NOMO-1 treated with dmso at 0.1 percent for 144 hours (cell line): ENCODE data around the gene TMEM109.
"Not testable (repeated sequence)": the region's sequence is repeated elsewhere in the genome, so short reads cannot be mapped to it uniquely, and the experiment has no call there.

Experiments used
- DNase-seq: peaks from one replicate; lab custom pipeline; 2025; ENCODE audit not compliant: unreplicated experiment; lab: John Stamatoyannopoulos, UW

TMEM109 gene

DNA sequence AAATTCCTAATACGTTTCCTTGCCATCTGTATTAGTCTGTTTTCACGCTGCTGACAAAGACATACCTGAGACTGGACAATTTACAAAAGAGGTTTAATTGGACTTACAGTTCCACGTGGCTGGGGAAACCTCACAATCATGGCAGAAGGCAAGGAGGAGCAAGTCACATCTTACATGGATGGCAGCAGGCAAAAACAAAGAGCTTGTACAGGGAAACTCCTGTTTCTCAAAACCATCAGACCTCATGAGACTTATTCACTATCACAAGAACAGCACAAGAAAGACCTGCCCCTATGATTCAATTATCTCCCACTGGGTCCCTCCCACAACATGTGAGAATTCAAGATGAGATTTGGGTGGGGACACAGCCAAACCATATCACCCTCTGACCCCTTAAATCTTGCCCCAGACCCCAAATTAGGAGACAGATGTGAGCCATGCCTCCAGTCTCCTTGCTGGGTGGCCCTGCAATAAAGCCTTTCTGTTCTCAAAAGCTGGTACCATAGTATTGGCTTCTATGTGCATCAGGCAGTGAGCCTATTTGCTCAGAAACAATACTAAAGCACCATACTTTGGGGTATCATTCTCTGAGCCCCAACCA lies 4.2 kb upstream of the TMEM109 start:
- not testable (repeated sequence) for DNase-seq

DNA sequence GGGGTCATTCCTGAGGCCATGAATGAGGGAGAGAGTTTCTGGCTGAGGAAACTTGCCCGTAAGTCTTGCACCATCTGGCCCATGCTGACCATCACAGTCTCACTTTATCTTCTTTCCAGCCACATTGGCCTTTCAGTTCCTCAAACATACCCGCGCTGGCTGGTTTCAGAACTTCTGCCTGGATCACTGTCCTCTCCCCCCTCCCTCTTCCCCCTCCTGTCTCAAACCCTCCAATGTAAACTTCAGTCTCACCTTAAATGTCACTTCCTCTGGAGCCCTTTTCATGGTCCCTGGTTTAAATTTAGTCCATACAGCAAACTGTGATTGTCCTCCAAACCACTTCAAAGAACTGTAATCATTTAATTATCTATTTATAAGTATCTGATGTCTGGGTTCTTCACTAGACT lies 3.7 kb upstream of the TMEM109 start:
- DNase-seq, result peak; percentile 73

DNA sequence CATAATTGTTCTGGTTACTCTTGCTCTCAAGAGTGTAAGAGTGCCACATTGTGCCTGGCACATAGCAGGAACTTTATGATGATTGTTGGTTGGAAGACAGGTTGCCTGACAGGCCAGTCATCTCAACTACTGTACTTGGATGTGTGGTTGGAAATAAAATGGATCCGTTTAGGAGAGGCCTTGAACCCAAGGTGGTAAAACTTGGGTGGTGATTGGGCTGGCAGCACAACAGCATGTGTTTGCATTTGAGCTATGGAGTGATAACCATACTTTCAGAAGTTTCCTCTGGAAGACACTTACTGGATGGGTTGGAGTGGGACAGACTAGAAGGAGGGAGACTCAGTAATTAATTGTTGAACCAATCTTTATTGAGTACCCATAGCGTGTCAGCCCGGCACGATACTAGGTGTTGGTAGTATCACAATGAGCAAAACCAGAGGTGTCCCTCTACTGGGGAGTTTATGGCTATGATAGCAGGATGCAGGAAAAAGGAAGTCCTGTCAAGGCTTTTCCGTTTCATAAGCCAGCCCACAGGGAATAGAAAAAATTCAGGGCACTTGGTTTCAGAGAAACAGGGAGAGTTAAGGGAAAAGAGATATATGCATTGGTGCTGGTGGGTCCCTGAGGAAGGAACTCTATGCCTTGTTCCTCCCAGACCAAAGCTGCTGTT lies 3.1 kb upstream of the TMEM109 start:
- DNase-seq, result no peak

DNA sequence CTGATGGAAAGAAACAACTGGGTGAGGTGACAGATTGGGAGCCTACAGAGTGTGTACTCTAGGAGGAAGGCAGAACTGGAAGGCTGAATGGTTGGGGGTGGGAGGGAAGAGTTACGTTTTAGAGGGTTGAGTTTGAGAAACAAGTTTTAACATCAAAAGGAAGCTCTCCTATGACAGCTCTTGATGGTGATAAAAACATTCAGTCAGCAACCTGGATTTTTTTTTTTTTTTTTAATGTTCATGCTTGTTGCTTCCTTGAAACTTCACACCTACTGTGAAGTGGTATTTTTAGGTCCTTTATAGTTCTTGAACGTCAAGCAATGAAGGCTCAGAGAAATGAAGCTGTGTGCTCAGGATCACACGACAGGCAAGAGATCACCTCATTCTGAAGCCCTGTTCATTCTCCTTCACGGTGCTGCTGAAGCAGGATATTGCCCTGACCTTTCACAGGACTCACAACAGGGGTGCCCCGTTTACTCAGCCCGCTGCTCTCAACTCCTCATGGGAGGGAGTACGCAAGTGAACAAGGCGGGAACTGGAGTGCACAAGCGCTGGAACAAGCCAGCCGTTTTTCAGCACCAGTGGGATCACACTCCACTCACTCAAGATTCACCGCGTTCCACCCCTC lies 1.6 kb upstream of the TMEM109 start:
- no peak for DNase-seq

DNA sequence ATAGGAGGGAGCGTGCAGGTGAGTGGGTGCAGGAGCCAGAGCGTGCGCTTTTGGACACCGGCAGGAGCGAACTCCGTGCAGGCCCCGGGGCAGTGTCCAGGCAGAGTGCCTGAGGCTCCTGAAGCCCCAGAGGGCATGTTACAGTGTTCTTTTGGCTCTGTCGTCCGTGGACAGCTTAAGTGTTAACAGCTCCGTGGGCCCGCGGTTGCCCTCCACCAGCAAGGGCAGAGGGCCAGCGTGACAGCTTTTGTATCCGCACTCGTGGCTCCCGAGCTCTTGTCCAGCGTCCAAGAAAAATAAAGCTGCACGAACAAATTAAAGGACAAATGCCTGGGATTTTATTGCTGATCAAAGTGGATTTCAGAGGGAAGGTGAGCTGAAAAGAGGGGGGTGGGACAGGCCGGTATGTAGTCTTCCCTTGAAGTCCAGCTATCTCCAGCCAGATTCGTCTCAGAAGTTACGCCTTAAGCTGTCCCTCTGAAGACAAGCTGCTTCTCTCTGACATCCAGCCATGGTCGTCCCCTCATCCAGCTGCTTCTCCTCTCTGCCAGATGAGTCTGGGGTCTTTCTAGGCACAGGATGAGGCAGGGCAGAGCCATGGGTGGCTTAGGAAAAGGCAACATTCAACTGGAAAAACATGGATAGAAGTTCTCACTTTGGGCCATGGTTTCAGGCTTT lies 968 bp upstream of the TMEM109 start:
- no peak for DNase-seq

DNA sequence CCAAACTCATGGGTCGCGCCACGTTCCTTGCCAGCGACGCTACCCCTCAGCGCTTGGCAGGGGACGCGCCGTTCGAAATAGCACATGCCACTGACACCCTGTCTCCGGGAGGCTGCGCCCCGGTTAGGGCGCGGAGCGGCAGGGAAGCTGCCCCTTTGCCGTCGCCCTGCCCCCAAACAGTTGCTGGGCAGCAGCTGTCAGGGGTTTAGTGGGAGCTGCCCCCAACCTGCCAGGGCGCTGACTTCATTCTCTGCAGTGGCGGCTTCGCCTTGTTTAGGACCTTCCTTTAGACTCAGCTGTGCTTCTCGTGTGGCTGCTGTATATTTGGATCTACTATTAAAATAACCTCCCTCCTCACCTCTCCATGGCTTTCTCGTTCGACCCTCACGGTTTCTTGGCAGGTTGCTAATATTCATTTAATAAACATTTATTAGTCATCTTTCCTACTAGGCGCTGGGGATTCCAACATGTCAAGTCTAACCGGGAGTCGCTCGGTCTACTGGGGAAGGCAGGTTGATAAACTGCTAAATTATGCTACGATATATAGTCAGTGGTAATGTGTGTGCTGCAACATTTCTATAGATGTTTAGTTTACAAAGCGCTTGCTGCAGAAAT lies 782 bp downstream of the TMEM109 start:
- DNase-seq, result no peak

DNA sequence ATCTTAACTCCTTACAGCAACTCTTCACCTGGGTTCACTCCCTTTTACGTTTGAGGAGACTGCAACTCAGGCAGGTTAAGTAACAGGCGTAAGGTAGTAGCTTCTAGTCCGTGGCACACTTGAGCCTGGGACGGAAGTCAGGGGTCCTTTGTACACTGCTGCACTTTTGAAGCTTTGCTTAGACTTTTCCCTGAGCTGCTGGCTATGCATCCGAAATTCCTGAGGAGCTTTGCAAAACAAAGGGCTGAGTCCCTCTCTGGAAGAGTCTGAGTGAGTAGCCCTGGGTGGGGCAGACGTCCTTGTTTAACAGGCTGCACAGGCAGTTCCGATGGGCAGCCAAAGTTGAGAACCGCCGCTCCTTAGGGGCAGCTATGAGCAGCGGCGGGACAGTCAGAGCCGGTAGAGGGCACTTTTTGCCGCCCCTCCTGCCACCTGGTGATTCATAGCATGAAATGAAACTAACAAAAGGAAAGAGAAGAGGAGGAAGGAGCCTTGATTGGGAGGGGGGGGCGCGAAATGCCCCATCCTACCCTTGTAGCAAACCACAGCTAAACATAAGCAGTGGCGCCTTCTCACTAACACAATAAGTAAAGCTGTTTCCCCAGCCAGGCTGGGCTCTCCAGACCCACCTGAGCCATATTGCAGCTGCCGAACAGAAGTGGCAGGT lies 1.4 kb downstream of the TMEM109 start:
- peak; percentile 77 for DNase-seq

DNA sequence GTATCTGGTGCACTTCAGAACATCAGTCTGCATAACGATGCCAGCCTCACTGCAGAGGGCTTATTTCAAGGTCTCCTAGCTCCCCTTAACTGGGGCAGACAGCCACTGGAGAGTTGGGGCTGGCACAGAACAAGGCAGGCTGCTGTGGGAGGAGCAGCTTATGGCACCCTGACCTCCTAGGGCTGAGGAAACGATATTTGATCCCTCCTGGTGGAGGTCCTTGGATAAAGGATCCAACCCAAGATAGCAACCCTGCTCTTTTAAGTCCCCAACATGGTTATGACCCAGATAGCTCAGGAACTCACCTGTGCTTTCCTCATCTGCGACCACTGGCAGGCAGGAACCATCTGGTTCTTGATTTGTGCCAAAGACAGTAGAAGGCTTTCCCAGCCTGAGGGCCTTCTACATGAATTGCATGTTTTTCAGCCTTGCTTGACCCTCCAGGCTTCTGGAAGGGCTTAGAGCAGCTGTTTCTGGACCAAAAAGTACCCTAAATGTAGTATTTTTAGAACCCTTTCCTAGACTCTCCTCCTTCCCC lies 2.8 kb downstream of the TMEM109 start:
- DNase-seq, result no peak

DNA sequence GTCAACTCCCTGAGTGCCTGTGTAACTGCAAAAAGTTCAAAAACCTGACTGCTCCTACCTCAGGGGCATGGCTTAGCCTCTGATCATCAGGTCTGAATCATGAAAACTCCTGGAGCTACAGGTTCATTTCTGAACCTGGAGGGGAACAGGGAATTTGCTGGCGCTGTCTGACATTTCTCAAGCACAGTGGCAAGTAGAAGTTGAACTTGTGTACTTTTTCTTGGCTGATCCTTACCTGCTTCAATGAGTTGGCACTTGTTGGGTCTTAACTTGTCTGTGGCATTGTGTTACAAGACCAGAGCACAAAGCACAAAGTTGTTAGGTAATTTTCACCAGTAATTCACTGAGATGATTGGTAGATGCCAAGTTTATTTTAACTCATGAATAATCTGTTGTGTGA lies 3.3 kb downstream of the TMEM109 start:
- no peak for DNase-seq

DNA sequence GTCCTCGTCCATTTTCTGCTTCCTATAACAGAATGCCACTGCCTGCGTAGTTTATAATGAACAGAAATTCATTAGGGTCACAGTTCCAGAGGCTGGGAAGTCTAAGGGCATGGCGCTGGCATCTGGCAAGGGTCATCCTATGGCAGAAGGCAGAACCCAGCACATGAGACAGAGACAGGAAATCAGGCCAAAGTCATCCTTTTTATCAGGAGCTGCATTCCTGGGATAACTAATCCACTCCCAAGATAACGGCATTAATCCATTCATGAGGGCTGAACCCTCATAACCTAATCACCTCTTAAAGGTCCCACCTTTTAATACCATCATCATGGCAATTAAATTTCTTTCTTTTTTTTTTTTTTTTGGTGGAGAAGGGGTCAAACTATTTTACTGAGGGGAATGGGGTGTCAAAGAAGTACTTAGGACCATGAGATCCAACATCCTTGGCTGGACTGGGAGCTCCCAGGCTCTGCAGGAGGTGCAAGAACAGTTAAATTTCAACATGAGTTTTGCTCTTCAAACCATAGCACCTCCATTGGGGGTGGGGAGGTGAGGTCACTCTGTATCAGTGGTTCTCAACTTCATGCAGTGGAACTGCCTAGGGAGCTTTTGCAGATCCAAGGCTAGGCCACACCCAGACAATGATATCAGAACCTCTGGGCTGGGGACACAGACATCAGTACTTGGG lies 4.4 kb downstream of the TMEM109 start:
- no peak for DNase-seq

DNA sequence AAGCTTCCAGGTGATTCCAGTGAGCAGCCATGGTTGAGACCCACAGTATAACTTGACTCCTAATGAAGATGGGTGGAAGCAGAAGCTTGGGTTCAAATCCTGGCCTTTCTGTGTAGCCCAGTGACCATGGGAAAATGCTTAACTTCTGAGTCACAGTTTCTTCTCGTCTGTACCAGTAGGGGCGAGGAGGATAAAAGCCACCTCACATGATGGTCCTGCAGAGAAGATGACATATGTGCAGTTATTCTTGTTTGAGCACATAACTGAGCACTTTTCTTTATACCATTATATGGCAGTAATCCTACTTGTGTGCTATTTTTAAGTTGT lies 4.9 kb downstream of the TMEM109 start:
- no peak for DNase-seq

DNA sequence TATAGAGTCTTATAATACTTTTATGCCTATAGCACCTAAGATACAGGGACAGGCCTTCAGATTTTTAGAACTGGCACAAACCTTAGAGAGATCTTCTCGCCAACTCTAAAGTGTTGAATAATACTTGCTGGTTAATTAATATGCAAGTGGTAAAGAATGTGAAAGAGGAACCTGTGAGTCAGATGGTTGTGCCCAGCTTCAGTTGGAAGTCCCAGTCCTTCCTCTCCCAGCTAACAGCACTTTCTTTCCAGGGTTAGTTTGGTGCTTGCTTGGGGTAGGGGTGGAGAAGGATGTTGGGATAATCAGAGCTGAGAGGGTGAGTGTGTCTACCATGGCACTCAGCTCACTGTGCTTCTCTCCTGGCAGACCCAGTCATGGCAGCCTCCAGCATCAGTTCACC lies 5.4 kb downstream of the TMEM109 start:
- peak; percentile 31 for DNase-seq

DNA sequence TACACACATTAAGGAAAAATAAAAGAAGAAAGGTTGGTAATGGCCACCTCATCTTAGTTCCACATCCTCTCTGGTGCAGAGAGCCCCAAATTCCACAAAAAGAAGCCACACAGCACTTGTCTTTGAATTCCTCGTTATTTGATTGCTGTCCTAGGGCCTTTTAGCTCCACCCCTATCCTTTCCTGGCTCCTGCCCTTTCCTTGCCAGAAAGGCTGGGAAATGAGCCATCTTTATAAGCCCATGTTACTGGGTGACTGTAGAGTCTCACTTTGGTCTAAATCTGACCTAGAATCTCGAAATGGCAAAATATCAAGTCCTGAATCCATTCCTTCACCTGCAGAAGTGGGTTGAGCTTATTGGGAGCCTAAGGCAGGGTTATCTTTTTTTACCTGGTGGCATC lies 6.0 kb downstream of the TMEM109 start:
- DNase-seq, result no peak

DNA sequence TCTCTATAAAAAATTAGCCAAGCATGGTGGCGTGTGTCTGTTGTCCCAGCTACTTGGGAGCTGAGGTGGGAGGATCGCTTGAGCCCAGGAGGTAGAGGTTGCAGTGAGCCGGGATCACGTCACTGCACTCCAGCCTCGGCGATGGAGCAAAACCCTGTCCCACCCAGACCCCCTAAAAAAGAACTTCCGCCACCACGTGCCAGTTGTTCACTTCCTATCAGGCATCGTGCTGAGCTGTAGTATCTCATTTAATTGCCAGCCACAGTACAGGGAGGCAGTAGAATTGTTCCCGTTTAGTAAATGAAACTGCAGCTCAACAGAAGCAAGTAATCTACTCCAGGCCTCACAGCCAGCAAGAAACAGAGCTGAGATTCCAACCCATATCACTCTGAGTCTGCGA lies 7.3 kb downstream of the TMEM109 start:
- DNase-seq, result no peak

DNA sequence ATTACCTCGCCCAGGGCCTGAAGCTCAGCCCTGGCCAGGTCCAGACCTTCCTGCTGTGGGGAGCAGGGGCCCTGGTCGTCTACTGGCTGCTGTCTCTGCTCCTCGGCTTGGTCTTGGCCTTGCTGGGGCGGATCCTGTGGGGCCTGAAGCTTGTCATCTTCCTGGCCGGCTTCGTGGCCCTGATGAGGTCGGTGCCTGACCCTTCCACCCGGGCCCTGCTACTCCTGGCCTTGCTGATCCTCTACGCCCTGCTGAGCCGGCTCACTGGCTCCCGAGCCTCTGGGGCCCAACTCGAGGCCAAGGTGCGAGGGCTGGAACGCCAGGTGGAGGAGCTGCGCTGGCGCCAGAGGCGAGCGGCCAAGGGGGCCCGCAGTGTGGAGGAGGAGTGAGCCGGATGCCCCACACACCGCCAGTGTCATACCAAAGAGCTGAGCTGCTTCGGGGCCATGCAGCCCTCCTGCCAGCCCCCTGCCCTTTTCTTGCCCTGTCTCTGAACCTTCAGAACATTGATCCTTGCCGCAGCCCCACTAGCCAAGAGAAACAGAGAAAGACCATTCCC lies 7.9 kb downstream of the TMEM109 start:
- DNase-seq, result no peak

DNA sequence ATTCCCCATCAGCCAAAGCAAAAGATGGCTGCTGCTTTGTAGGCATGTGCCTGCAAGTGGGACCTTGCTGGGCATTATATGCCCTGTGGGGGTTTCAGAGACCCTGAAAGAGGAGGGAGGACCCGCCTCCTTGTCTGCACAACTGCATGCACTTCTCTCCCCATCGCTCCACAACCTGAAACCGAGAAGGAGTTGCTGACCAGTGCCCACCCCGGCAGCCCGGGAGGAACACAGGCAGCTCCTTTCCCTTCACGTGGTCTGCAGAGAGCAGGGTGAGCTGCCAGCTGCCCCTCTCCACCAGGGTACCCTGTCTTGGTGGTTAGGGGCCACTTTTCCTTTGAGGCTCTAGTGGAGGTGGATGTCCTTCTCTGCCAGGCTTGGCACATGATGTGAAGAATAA lies 8.9 kb downstream of the TMEM109 start:
- no peak for DNase-seq

DNA sequence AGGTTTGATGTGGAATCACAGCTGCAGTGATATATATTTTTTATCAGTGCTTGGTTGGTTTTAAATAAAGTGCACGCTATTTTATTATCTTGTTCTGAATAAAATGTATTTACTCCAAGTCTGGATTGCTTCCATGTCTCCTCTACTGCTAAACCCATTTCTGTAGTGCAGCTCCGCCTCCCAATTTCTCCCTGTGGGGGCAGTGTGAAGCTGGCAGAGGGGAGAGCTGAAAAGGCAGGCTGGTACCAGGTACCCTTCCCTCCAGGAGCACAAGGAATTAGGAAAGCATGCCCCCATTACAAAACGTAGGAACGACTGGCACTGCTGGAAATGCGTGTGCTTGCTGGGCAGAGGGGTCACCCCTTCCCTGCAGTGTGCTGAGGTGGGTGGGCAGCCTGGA lies 9.4 kb downstream of the TMEM109 start:
- DNase-seq, result no peak

DNA sequence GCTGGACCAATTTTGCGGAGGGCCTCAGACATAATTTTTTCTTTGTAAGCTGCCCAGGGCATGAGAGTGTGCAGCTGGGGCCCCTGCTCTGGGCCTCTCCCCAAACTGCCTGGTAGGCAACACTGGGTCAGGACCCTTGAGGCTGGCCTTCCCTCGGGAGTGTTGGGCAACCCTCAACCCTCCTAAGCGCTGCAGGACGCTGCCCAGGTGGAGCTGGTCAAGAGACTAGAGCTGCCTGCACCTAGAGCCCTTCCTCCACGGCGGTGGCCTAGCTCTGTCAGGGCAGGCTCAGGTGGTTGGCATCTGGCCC lies 9.8 kb downstream of the TMEM109 start:
- DNase-seq, result no peak

DNA sequence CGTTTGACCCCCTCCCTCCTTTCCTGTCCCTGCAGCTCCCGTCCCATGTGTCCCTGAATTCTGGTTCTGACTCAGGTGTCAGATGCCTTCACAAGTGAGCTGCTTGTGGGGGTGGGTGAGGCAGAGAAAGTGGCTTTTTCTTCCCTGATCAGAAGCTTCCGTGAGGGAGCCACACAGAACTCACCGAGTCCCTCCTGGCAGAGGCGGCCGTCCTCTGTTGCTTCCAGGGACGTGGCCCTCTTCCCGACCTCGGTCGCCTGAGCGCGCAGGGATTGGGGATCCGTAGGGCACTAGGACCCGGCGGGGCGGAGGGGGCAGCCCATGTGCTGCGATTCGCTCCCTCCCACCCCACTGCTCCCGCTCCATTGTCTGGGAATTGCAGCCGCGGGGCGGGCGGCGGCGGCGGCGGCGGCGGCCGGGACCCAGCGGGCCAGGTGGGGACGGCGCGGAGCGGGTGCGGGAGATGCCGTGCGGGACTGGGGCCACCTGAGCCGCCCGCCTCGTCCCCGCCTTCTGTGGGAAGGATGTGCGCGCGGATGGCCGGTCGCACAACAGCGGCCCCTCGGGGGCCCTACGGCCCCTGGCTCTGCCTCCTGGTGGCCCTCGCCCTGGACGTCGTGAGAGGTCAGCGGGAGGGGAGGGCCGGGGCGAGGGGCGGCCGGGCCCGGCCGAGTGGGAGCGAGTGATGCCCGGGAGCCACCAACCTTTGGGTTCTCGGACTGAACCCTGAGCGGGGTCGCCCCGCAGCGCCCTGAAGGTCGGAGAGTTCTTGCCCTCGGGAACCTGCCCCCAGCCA lies 10.3 kb downstream of the TMEM109 start, which contains the start of gene TMEM132A:
TMEM132A (plus strand) TSS at position 351 of the 796 bp plus-strand sequence; CDS start at position 525, 174 bp downstream.
- no peak for DNase-seq
